Epidermal melanocyte (primary cell): ENCODE data around the gene DUSP1.

Source experiments
- DNase-seq: peaks from one replicate; pipeline ENCODE4 v3.0.0; 2011; ENCODE audit warnings: low spot score; ENCODE audit not compliant: insufficient read length

Gene DUSP1

GRCh38 chr5:172726966-172727365 is 44.0 kb downstream of the DUSP1 start:
- DNase-seq, result no peak

GRCh38 chr5:172725785-172726184 is 45.2 kb downstream of the DUSP1 start:
- no peak for DNase-seq

GRCh38 chr5:172725273-172725672 is 45.7 kb downstream of the DUSP1 start:
- DNase-seq, result no peak

- DNase-seq, result no peak
Measured at GRCh38 chr5:172724242-172725183, 46.5 kb downstream of the DUSP1 start.

- no peak for DNase-seq
Measured at GRCh38 chr5:172723508-172723907, 47.5 kb downstream of the DUSP1 start.

- DNase-seq, result no peak
Measured at GRCh38 chr5:172722327-172722815, 48.6 kb downstream of the DUSP1 start.

GRCh38 chr5:172721455-172722326 is 49.3 kb downstream of the DUSP1 start:
- DNase-seq, result no peak

- no peak for DNase-seq
Measured at GRCh38 chr5:172720655-172721054, 50.3 kb downstream of the DUSP1 start.

- no peak for DNase-seq
Measured at GRCh38 chr5:172719211-172719610, 51.8 kb downstream of the DUSP1 start.

GRCh38 chr5:172718527-172719114 is 52.4 kb downstream of the DUSP1 start:
- no peak for DNase-seq
